HCT116 (cell line): ENCODE results near the gene ABCB8.
A peak's percentile ranks its signal among the peaks of the same experiment; 100 is the strongest.

Experiments
- JUND ChIP-seq: IDR thresholded peaks from 2 replicates; pipeline ENCODE4 v1.6.1; 2012
- POLR2A ChIP-seq: IDR thresholded peaks from 2 replicates; pipeline ENCODE4 v1.7.0; 2011; ENCODE audit warnings: borderline replicate concordance; ENCODE audit not compliant: insufficient read depth, insufficient read length; ENCODE audit errors: extremely low read depth
- ZNF274 ChIP-seq: fragments of 200-500 bp; sonication (Bioruptor generic); IDR thresholded peaks from 2 replicates; pipeline ENCODE4 v1.6.1; 2014; ENCODE audit warnings: mild to moderate bottlenecking, low read depth, low read length, inconsistent platforms
- TF ChIP-seq, protein P1 (sequence below), 3 experiments: fragments of 200-600 bp in 1 of 3; sonication (generic) in 1 of 3; IDR thresholded peaks in 2 of 3; conservative IDR thresholded peaks in 1 of 3; 2 replicates each; pipeline ENCODE4 v1.5.1; 2012 to 2017; ENCODE audit warnings: low read depth in 2 of 3, low read length in 2 of 3, antibody characterized with exemption in 1 of 3, borderline replicate concordance in 1 of 3, control low read depth in 1 of 3, mild to moderate bottlenecking in 1 of 3, mixed read lengths in 1 of 3, mixed run types in 1 of 3, moderate library complexity in 1 of 3; ENCODE audit not compliant: insufficient read depth in 1 of 3

DNA sequence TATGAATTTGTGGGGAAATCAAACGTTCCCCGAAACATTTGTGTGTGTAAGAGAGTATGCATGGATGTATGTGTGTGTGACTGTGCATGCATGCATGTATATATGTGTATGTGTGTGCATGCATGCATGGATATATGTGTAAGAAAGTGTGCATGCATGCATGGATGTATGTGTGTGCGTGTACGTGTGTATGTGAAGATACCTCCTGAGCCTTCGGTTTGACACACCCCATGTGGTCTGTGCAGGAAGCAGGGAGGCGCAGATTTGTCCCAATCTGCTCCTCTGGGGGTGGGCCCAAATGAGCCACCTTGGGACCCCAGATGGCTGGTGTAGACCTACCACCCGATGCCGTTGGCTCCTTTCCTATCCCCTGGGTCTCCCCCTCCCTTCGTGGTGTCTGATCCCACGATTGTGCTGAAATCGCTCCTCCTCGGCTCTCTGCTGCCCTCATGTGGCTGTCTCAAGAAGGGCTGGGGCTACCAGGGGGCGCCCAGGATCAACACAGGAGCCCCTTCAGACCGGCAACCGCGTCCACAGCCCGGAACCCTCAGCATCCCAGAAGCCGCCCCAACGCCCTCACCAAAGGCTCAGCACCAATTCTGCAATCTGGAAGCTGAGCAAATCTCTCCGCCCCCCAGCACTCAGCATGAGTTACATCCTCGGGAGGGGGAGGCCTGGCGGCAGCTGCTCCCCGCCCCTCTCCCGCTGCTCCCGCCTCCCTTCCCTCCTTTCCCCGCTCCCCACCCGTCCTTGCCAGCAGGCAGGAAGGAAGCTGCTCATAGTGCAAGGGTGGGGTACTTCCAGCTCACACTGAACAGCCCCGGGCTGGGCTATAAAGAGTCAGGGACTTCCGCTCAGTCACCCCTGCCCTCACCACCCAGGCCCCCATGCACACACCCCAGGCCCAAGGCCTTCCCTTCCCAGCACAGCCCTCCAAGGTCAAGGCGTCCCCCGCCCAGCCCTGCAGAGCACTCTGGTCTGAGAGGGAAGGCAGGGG, 39.7 kb upstream of the ABCB8 start:
- TF ChIP-seq, protein P1, sequence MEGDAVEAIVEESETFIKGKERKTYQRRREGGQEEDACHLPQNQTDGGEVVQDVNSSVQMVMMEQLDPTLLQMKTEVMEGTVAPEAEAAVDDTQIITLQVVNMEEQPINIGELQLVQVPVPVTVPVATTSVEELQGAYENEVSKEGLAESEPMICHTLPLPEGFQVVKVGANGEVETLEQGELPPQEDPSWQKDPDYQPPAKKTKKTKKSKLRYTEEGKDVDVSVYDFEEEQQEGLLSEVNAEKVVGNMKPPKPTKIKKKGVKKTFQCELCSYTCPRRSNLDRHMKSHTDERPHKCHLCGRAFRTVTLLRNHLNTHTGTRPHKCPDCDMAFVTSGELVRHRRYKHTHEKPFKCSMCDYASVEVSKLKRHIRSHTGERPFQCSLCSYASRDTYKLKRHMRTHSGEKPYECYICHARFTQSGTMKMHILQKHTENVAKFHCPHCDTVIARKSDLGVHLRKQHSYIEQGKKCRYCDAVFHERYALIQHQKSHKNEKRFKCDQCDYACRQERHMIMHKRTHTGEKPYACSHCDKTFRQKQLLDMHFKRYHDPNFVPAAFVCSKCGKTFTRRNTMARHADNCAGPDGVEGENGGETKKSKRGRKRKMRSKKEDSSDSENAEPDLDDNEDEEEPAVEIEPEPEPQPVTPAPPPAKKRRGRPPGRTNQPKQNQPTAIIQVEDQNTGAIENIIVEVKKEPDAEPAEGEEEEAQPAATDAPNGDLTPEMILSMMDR (IDR thresholded peaks at IDR 0.05 in 2 of 3, conservative IDR thresholded peaks at IDR 0.05 in 1 of 3; ENCODE audit: borderline replicate concordance in 1 of 3, insufficient read depth in 1 of 3, low read depth in 2 of 3, low read length in 2 of 3): peak; percentile 45 to 62 (median 56); a peak in 5 of 6 replicates
- TF ChIP-seq JUND (no peak), POLR2A (no peak), ZNF274 (no peak)
